ENCODE results near the gene FAM89B.

DNA sequence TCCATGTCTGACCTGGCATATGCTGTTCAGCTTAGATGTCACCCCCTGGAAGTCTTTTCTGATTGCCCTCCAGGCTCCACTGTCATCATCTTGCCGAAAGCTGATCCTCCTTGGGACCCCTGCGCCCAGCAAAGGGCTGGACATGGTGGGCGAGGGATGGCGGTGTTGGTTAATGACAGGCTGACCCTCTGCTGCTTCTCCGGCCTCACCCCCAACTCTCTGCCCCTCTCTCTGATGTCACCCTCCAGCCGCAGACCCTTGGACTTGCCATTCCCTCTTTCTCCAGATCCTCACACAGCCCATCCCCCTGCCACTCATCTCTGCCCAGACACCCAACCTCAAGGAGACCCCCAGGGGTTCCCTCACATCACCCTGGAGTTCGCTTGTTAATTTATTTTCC is 5.8 kb downstream of the FAM89B start:
- no peak for TF ChIP-seq EP300 (IDR thresholded peaks at IDR 0.05; ENCODE audit: borderline replicate concordance in 1 of 2, low read depth in 2 of 2, low read length in 2 of 2)
- TF ChIP-seq KDM5A (IDR thresholded peaks at IDR 0.05; ENCODE audit: low read length), result no peak
- no peak for TF ChIP-seq POLR2A (IDR thresholded peaks at IDR 0.05; ENCODE audit: control extremely low read depth in 1 of 2, low read depth in 2 of 2, low read length in 2 of 2)
- TF ChIP-seq CTCF (IDR thresholded peaks at IDR 0.05; ENCODE audit: control extremely low read depth in 1 of 3, insufficient read depth in 1 of 3, low read depth in 1 of 3, low read length in 3 of 3), result no peak
- no peak for TF ChIP-seq JUN (IDR thresholded peaks at IDR 0.05; ENCODE audit: low read depth, low read length)
- TF ChIP-seq, protein P1, sequence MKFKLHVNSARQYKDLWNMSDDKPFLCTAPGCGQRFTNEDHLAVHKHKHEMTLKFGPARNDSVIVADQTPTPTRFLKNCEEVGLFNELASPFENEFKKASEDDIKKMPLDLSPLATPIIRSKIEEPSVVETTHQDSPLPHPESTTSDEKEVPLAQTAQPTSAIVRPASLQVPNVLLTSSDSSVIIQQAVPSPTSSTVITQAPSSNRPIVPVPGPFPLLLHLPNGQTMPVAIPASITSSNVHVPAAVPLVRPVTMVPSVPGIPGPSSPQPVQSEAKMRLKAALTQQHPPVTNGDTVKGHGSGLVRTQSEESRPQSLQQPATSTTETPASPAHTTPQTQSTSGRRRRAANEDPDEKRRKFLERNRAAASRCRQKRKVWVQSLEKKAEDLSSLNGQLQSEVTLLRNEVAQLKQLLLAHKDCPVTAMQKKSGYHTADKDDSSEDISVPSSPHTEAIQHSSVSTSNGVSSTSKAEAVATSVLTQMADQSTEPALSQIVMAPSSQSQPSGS (IDR thresholded peaks at IDR 0.05; ENCODE audit: low read length), result no peak
- no peak for TF ChIP-seq EGR1 (IDR thresholded peaks at IDR 0.05; ENCODE audit: borderline replicate concordance, low read depth, low read length)
- TF ChIP-seq SUZ12 (IDR thresholded peaks at IDR 0.05; ENCODE audit: low read length), result no peak
- TF ChIP-seq YY1 (IDR thresholded peaks at IDR 0.05; ENCODE audit: low read depth, low read length), result no peak
- no peak for TF ChIP-seq POLR2AphosphoS5 (IDR thresholded peaks at IDR 0.05; ENCODE audit: low read depth, low read length)
- TF ChIP-seq CEBPB (IDR thresholded peaks at IDR 0.05; ENCODE audit: low read depth, low read length), result no peak

Data from H1 (cell line).